Effector CD4-positive, alpha-beta T cell (primary cell): ENCODE measurements around the gene SH3PXD2B.
"Not testable (repeated sequence)": the region's sequence is repeated elsewhere in the genome, so short reads cannot be mapped to it uniquely, and the experiment has no call there.

ENCODE experiments used
- DNase-seq: peaks from one replicate; pipeline ENCODE4 v3.0.0-alpha.2; 2020

Gene SH3PXD2B

GRCh38 chr5:172485511-172486202, 31.3 kb upstream of the SH3PXD2B start:
- DNase-seq: no peak

- no peak for DNase-seq
These were observed 30.3 kb upstream of the SH3PXD2B start for GRCh38 chr5:172484664-172485063.

GRCh38 chr5:172482156-172483020, 28.1 kb upstream of the SH3PXD2B start:
- no peak for DNase-seq

GRCh38 chr5:172481011-172481800, 26.9 kb upstream of the SH3PXD2B start:
- no peak for DNase-seq

- DNase-seq: no peak
These were observed 25.4 kb upstream of the SH3PXD2B start for GRCh38 chr5:172479784-172480115.

GRCh38 chr5:172479034-172479783, 24.9 kb upstream of the SH3PXD2B start:
- peak; percentile 11 for DNase-seq

GRCh38 chr5:172478695-172479033, 24.3 kb upstream of the SH3PXD2B start:
- DNase-seq: not testable (repeated sequence)

- no peak for DNase-seq
These were observed 23.9 kb upstream of the SH3PXD2B start for GRCh38 chr5:172478256-172478655.

GRCh38 chr5:172477466-172477865, 23.1 kb upstream of the SH3PXD2B start:
- DNase-seq: no peak

- no peak for DNase-seq
These were observed 20.0 kb upstream of the SH3PXD2B start for GRCh38 chr5:172474293-172474692.

- DNase-seq: no peak
These were observed 19.1 kb upstream of the SH3PXD2B start for GRCh38 chr5:172473427-172473826.

- no peak for DNase-seq
These were observed 15.4 kb upstream of the SH3PXD2B start for GRCh38 chr5:172469697-172470096.

GRCh38 chr5:172466062-172466461, 11.7 kb upstream of the SH3PXD2B start:
- DNase-seq: no peak

GRCh38 chr5:172463031-172463430, 8.7 kb upstream of the SH3PXD2B start:
- DNase-seq: no peak

GRCh38 chr5:172459783-172460165, 5.4 kb upstream of the SH3PXD2B start:
- no peak for DNase-seq

- no peak for DNase-seq
These were observed 4.9 kb upstream of the SH3PXD2B start for GRCh38 chr5:172458976-172459782.

- no peak for DNase-seq
These were observed 1.9 kb upstream of the SH3PXD2B start for GRCh38 chr5:172456076-172456722.

GRCh38 chr5:172455511-172456061, 1.3 kb upstream of the SH3PXD2B start:
- DNase-seq: no peak

GRCh38 chr5:172455087-172455381, 709 bp upstream of the SH3PXD2B start:
- DNase-seq: no peak

GRCh38 chr5:172453986-172454357, 353 bp downstream of the SH3PXD2B start:
- DNase-seq: no peak

- DNase-seq: no peak
These were observed 929 bp downstream of the SH3PXD2B start for GRCh38 chr5:172453206-172453985.
